ENCODE results near the gene WBP2.

GRCh38 chr17:75842963-75843576 is 12.1 kb downstream of the WBP2 start:
- TF ChIP-seq, protein P1, sequence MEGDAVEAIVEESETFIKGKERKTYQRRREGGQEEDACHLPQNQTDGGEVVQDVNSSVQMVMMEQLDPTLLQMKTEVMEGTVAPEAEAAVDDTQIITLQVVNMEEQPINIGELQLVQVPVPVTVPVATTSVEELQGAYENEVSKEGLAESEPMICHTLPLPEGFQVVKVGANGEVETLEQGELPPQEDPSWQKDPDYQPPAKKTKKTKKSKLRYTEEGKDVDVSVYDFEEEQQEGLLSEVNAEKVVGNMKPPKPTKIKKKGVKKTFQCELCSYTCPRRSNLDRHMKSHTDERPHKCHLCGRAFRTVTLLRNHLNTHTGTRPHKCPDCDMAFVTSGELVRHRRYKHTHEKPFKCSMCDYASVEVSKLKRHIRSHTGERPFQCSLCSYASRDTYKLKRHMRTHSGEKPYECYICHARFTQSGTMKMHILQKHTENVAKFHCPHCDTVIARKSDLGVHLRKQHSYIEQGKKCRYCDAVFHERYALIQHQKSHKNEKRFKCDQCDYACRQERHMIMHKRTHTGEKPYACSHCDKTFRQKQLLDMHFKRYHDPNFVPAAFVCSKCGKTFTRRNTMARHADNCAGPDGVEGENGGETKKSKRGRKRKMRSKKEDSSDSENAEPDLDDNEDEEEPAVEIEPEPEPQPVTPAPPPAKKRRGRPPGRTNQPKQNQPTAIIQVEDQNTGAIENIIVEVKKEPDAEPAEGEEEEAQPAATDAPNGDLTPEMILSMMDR (IDR thresholded peaks at IDR 0.05; ENCODE audit: borderline replicate concordance, extremely low read depth, low read length, poor library complexity, severe bottlenecking), result peak; percentile 42
- no peak for TF ChIP-seq EZH2 (IDR thresholded peaks at IDR 0.05; ENCODE audit: borderline replicate concordance, low read depth, low read length, severe bottlenecking)
